Aorta (tissue), 5 donors: Measurements from ENCODE around the gene NUBPL. TPM values are rescaled to one million over a fixed set of nuclear protein-coding genes. Genes with fewer than 3 reads are reported as not detected.

ENCODE experiments used
- ATAC-seq: fragments of 200-7000 bp; cut with Tn5 transposase; one replicate; pipeline ENCODE4 v1.9.1; 2022; ENCODE audit warnings: moderate library complexity; ENCODE audit not compliant: low FRiP score
- DNase-seq, 2 donors: peaks; one replicate each; pipeline ENCODE4 v3.0.0-alpha.2; 2020
- H3K27ac ChIP-seq, 2 donors: one replicate each; pipeline ENCODE4 v1.5.1; 2013; ENCODE audit warnings: low read length in 2 of 2, mild to moderate bottlenecking in 2 of 2, moderate library complexity in 2 of 2, control low read depth in 1 of 2, inconsistent platforms in 1 of 2, low read depth in 1 of 2
- H3K27me3 ChIP-seq, 2 donors: one replicate each; pipeline ENCODE4 v1.6.1; 2013; ENCODE audit warnings: control low read depth in 1 of 2, low read length in 1 of 2, mild to moderate bottlenecking in 1 of 2, moderate library complexity in 1 of 2; ENCODE audit not compliant: insufficient read depth in 2 of 2, control insufficient read depth in 1 of 2
- H3K36me3 ChIP-seq, 2 donors: one replicate each; pipeline ENCODE4 v1.6.1; 2013; ENCODE audit warnings: control low read depth in 1 of 2, low read length in 1 of 2, mild to moderate bottlenecking in 1 of 2; ENCODE audit not compliant: insufficient read depth in 2 of 2, control insufficient read depth in 1 of 2
- H3K4me1 ChIP-seq, 2 donors: one replicate each; pipeline ENCODE4 v1.6.1; 2013; ENCODE audit warnings: low read length in 2 of 2, control low read depth in 1 of 2, mild to moderate bottlenecking in 1 of 2, moderate library complexity in 1 of 2; ENCODE audit not compliant: insufficient read depth in 2 of 2, control insufficient read depth in 1 of 2
- H3K4me3 ChIP-seq, 2 donors: one replicate each; pipeline ENCODE4 v1.5.1; 2013; ENCODE audit warnings: low read length in 2 of 2, control low read depth in 1 of 2, mild to moderate bottlenecking in 1 of 2
- H3K9me3 ChIP-seq: one replicate; pipeline ENCODE4 v1.6.1; 2013; ENCODE audit warnings: mild to moderate bottlenecking, low read length; ENCODE audit not compliant: control insufficient read depth
- WGBS, 2 donors: extraction: QIAGEN DNeasy Blood & Tissue Kit; methylation state at CpG; one replicate each; pipeline ENCODE4 v1.1.7; 2013; 5-methylcytosine and 5-hydroxymethylcytosine counted together
- intact Hi-C, 2 donors: fragments of 100-400 bp; cut with DNase I; formaldehyde crosslinking; loops; one replicate each; pipeline versions ENCODE4 v1.14.2 to v1.15.0; 2022
- polyA plus RNA-seq, 2 donors: library from polyadenylated mRNA; stranded (reverse); fragments of 200-250 nt; gene quantifications; one replicate each; pipeline ENCODE4 v1.2.3, GENCODE V29; 2013
- total RNA-seq, 2 donors: library from RNA; stranded (reverse); fragmentation: NEBNext Ultra II Directional; extraction: Animal tissue kit (Norgen Biotek cat#: 25700); gene quantifications; one replicate each; pipeline ENCODE4 v1.2.1, GENCODE V29; 2021
- donor health status: healthy with polysubstance abuse.
- donor health status: Bipolar disorder and iron deficiency.
- donor health status: DM: no; HTN: no; CAD: no.
- donor health status: DM: no; HTN: no; CAD: no.
- donor health status: DM: yes; HTN: yes; CAD: no.

Gene NUBPL
- total and polyA plus RNA-seq, 4 donors: 6.6 to 15.9 (median 9.5) TPM

- H3K36me3 ChIP-seq: no peaks in the 10 kb centered on the region
- H3K9me3 ChIP-seq: no peaks in the 10 kb centered on the region
- 80 to 82% methylated on average over 3 of the region's 3 CpGs for WGBS, 2 donors
- intact Hi-C loops: no loop called here
- no peak for DNase-seq
- ATAC-seq: no peak
- no peaks in the 10 kb centered on the region for H3K4me1 ChIP-seq
- no peaks in the 10 kb centered on the region for H3K27me3 ChIP-seq
- H3K27ac ChIP-seq: no peak overlapping the region
- H3K4me3 ChIP-seq: no peak overlapping the region
These were observed 16.4 kb upstream of the NUBPL start for GRCh38 chr14:31544816-31545215.

DNA sequence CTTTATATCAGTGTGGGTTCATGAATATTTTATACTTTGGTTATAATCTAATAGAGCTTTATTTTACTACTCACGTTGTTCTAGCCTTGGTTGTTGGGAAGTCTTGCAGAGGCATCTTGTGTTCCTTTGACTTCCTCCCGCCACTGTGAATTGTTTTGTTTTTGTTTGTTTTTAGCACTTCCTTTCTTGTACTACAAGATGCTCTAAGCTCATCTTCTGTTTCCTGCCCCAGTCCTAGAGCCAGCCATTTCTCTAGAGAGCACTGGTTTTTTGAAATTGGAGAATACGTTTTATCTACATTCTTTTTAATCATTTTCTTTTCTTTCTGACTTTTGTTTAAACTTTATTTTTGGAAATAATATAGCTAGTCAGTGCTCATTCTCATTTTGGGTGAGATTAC is 15.9 kb upstream of the NUBPL start:
- ATAC-seq: no peak
- Histone ChIP-seq H3K36me3 (no peaks in the 10 kb centered on the region), H3K27ac (no peak overlapping the region), H3K27me3 (no peaks in the 10 kb centered on the region), H3K4me1 (no peaks in the 10 kb centered on the region), H3K4me3 (no peak overlapping the region), H3K9me3 (no peaks in the 10 kb centered on the region)
- DNase-seq: no peak
- intact Hi-C loops: no loop called here
- WGBS, 2 donors: 26 to 27% methylated on average over 3 of the region's 3 CpGs

DNA sequence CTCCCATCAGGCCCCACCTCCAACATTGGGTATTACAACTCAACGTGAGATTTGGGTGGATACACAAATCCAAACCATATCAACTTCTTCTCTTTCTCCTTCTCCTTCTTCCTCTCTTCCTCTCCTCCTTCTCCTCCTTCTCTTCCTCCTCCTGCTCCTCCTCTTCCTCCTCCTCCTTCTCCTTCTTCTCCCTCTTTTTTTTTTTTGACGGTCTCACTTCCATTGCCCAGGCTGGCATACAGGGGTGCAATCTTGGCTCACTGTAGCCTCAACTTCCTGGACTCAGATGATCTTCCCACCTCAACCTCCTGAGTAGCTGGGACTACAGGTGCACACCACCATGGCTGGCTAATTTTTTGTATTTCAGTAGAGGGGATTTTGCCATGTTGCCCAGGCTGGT is 11.4 kb upstream of the NUBPL start:
- WGBS, 2 donors: 80 to 92% methylated on average over 2 of the region's 2 CpGs
- intact Hi-C loops: no loop called here
- Histone ChIP-seq H3K36me3 (no peaks in the 10 kb centered on the region), H3K4me3 (no peak overlapping the region), H3K9me3 (no peaks in the 10 kb centered on the region), H3K4me1 (no peaks in the 10 kb centered on the region), H3K27ac (no peak overlapping the region), H3K27me3 (peaks cover 0 to 1% of the 10 kb centered on the region in 2 donors)
- ATAC-seq (no peak), DNase-seq (no peak)

- Histone ChIP-seq H3K27ac (no peak overlapping the region), H3K36me3 (no peaks in the 10 kb centered on the region), H3K9me3 (no peaks in the 10 kb centered on the region), H3K4me3 (no peak overlapping the region), H3K27me3 (peaks cover 0 to 1% of the 10 kb centered on the region in 2 donors), H3K4me1 (no peaks in the 10 kb centered on the region)
- WGBS, 2 donors: 79 to 83% methylated on average over 2 of the region's 2 CpGs
- DNase-seq: no peak
- ATAC-seq: no peak
- intact Hi-C loops: no loop called here
These were observed 10.6 kb upstream of the NUBPL start for GRCh38 chr14:31550589-31550988.

GRCh38 chr14:31556191-31556590 is 5.0 kb upstream of the NUBPL start:
- H3K36me3 ChIP-seq: no peaks in the 10 kb centered on the region
- H3K27ac ChIP-seq: no peak overlapping the region
- no peaks in the 10 kb centered on the region for H3K4me1 ChIP-seq
- 64 to 67% methylated on average over 2 of the region's 2 CpGs for WGBS, 2 donors
- intact Hi-C loops: no loop called here
- DNase-seq (no peak), ATAC-seq (no peak)
- H3K4me3 ChIP-seq: no peak overlapping the region
- H3K9me3 ChIP-seq: no peaks in the 10 kb centered on the region
- H3K27me3 ChIP-seq: peaks cover 0 to 1% of the 10 kb centered on the region in 2 donors

DNA sequence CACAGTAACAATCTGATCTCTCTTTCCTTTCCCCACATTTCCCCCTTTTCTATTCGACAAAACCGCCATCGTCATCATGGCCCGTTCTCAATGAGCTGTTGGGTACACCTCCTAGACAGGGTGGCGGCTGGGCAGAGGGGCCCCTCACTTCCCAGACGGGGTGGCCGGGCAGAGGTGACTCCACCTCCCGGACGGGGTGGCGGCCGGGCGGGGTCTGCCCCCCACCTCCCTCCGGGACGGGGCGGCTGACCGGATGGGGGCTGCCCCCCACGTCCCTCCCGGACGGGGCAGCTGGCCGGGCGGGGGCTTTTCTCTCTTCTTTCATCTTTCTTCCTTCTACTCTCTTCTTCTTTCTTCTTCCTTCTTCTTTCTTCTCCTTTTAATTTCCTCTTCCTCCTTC is 1.3 kb upstream of the NUBPL start:
- H3K27me3 ChIP-seq: no peaks in the 10 kb centered on the region
- no peaks in the 10 kb centered on the region for H3K9me3 ChIP-seq
- H3K36me3 ChIP-seq: no peaks in the 10 kb centered on the region
- intact Hi-C loops: no loop called here
- H3K27ac ChIP-seq: no peak overlapping the region
- H3K4me3 ChIP-seq: no peak overlapping the region
- H3K4me1 ChIP-seq: no peaks in the 10 kb centered on the region
- 94 to 96% methylated on average over 17 to 21 of the region's 21 CpGs for WGBS, 2 donors
- DNase-seq (no peak), ATAC-seq (no peak)

GRCh38 chr14:31560759-31561154 is 447 bp upstream of the NUBPL start:
- ATAC-seq (no peak), DNase-seq (no peak)
- WGBS, 2 donors: 40 to 41% methylated on average over 7 of the region's 7 CpGs
- no peaks in the 10 kb centered on the region for H3K36me3 ChIP-seq
- no peaks in the 10 kb centered on the region for H3K4me1 ChIP-seq
- H3K4me3 ChIP-seq: peak overlapping the region; percentile 55 to 77
- intact Hi-C loops: no loop called here
- no peaks in the 10 kb centered on the region for H3K27me3 ChIP-seq
- no peaks in the 10 kb centered on the region for H3K9me3 ChIP-seq
- H3K27ac ChIP-seq: no peak overlapping the region

DNA sequence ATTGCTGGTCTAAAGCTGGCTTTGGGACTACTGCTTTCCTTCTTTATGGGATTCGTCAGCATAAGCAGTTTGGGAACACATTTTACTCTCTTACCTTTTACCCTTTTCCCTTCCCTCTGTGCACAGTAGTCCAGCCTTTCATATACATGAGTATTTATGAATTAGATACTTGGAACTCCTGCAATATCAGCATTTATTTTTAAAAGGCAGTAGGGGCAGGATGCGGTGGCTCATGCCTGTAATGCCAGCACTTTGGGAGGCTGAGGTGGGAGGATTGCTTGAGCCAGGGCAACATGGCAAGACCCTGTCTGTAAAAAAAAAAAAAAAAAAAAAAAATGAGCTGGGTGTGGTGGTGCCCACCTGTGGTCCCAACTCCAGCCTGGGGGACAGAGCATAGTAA is 3.0 kb downstream of the NUBPL start:
- no peaks in the 10 kb centered on the region for H3K9me3 ChIP-seq
- H3K4me3 ChIP-seq: no peak overlapping the region
- no peak for DNase-seq
- no peak overlapping the region for H3K27ac ChIP-seq
- H3K36me3 ChIP-seq: no peaks in the 10 kb centered on the region
- H3K27me3 ChIP-seq: no peaks in the 10 kb centered on the region
- no peak for ATAC-seq
- 88 to 93% methylated on average over 2 of the region's 2 CpGs for WGBS, 2 donors
- no peaks in the 10 kb centered on the region for H3K4me1 ChIP-seq
- intact Hi-C loops: no loop called here

DNA sequence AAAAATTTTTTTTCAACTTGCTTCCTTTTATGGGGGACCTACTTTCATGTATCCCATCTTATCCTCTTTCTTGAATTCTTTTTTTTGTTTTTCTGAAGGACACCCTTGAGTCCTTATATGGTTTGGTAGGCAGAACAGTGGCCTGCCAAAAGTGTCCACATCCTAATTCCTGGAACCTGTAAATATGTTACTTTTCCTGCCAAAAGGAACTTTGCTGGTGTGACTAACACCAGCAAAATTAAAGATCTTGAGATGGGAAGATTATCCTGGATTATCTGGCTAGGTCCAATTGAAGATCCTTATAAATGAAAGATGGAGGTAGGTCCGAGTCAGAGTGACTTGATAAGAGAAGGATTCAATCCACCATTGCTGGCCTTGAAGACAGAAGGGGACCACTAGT is 5.3 kb downstream of the NUBPL start:
- Histone ChIP-seq H3K4me3 (no peak overlapping the region), H3K27ac (no peak overlapping the region), H3K4me1 (no peaks in the 10 kb centered on the region), H3K9me3 (no peaks in the 10 kb centered on the region), H3K27me3 (no peaks in the 10 kb centered on the region), H3K36me3 (no peaks in the 10 kb centered on the region)
- intact Hi-C loops: no loop called here
- no peak for DNase-seq
- ATAC-seq: no peak
- 93 to 95% methylated on average over 1 of the region's 1 CpG for WGBS, 2 donors
